Lung (tissue), 12 donors: Measurements from ENCODE around the gene USP31. TPM values are rescaled to one million over a fixed set of nuclear protein-coding genes. Genes with fewer than 3 reads are reported as not detected.

ENCODE experiments used
- ATAC-seq: fragments of 200-7000 bp; cut with Tn5 transposase; one replicate; pipeline ENCODE4 v1.9.1; 2020; ENCODE audit warnings: moderate number of reproducible peaks; ENCODE audit not compliant: insufficient read depth, low FRiP score
- DNase-seq, 3 donors: peaks; one replicate each; pipeline ENCODE4 v3.0.0-alpha.2; 2013 to 2017
- H3K27ac ChIP-seq, 2 donors: one replicate each; pipeline ENCODE4 v1.5.1; 2013; ENCODE audit warnings: mild to moderate bottlenecking in 2 of 2, moderate library complexity in 2 of 2, control low read depth in 1 of 2, inconsistent platforms in 1 of 2, low read depth in 1 of 2, low read length in 1 of 2
- H3K27me3 ChIP-seq, 3 donors: one replicate each; pipeline ENCODE4 v1.5.1; 2013; ENCODE audit warnings: low read length in 2 of 3; ENCODE audit not compliant: control insufficient read depth in 3 of 3, insufficient read depth in 3 of 3
- H3K36me3 ChIP-seq, 4 donors: one replicate each; pipeline ENCODE4 v1.5.1; 2013; ENCODE audit warnings: low read length in 4 of 4, mild to moderate bottlenecking in 1 of 4, moderate library complexity in 1 of 4; ENCODE audit not compliant: control insufficient read depth in 4 of 4, insufficient read depth in 4 of 4
- H3K4me1 ChIP-seq, 5 donors: one replicate each; pipeline ENCODE4 v1.5.1; 2013; ENCODE audit warnings: low read length in 5 of 5, mild to moderate bottlenecking in 2 of 5, moderate library complexity in 1 of 5; ENCODE audit not compliant: control insufficient read depth in 5 of 5, insufficient read depth in 5 of 5
- H3K4me3 ChIP-seq: one replicate; pipeline ENCODE4 v1.5.1; 2013; ENCODE audit warnings: mild to moderate bottlenecking, control low read depth, moderate library complexity
- H3K9ac ChIP-seq, 2 donors: one replicate each; pipeline ENCODE4 v1.5.1; 2013; ENCODE audit warnings: low read length in 2 of 2, control low read depth in 1 of 2; ENCODE audit not compliant: insufficient read depth in 1 of 2
- H3K9me3 ChIP-seq, 4 donors: one replicate each; pipeline ENCODE4 v1.5.1; 2013; ENCODE audit warnings: low read length in 3 of 4, mild to moderate bottlenecking in 1 of 4, moderate library complexity in 1 of 4; ENCODE audit not compliant: control insufficient read depth in 4 of 4, insufficient read depth in 3 of 4
- CTCF ChIP-seq: IDR thresholded peaks from 2 replicates; pipeline ENCODE4 v1.5.1; 2012; ENCODE audit warnings: mild to moderate bottlenecking; ENCODE audit errors: control extremely low read depth, extremely low read depth
- WGBS, 2 donors: extraction: QIAGEN DNeasy Blood & Tissue Kit; methylation state at CpG; one replicate each; pipeline ENCODE4 v1.1.7; 2013; 5-methylcytosine and 5-hydroxymethylcytosine counted together
- polyA plus RNA-seq, 2 donors: library from polyadenylated mRNA; stranded (reverse); fragments of 200-250 nt; gene quantifications; one replicate each; pipeline ENCODE4 v1.2.1, GENCODE V29; 2013
- total RNA-seq, 2 donors: library from RNA; depleted of rRNA in 1 of 2; stranded (reverse); fragments of >200 nt in 1 of 2; gene quantifications; one replicate each; pipeline ENCODE4 v1.2.1, GENCODE V29; 2014 to 2021
- donor health status: control.
- donor health status: control.
- donor health status: Bipolar disorder and iron deficiency.
- donor health status: healthy.
- donor health status: DM: yes; HTN: yes; CAD: no.

Gene USP31
- total and polyA plus RNA-seq, 4 donors = 3.4 to 26.3 (median 10.0) TPM

- H3K4me3 ChIP-seq = no peak overlapping the region
- H3K9ac ChIP-seq = no peak overlapping the region
- no peaks in the 10 kb centered on the region for H3K27me3 ChIP-seq
- ATAC-seq (no peak), DNase-seq (no peak)
- no peaks in the 10 kb centered on the region for H3K9me3 ChIP-seq
- no peak for TF ChIP-seq CTCF
- peak overlapping the region; percentile 33 to 94 for H3K27ac ChIP-seq
- 48 to 65% methylated on average over 1 of the region's 1 CpG for WGBS, 2 donors
- H3K36me3 ChIP-seq = no peaks in the 10 kb centered on the region
- H3K4me1 ChIP-seq = peaks cover 4 to 32% (median 16%) of the 10 kb centered on the region in 5 donors
Observed at GRCh38 chr16:23131436-23131835, 17.8 kb downstream of the USP31 start.

- DNase-seq (no peak), ATAC-seq (no peak)
- H3K4me3 ChIP-seq = no peak overlapping the region
- H3K36me3 ChIP-seq = no peaks in the 10 kb centered on the region
- H3K9ac ChIP-seq = no peak overlapping the region
- WGBS, 2 donors = 69 to 70% methylated on average over 3 of the region's 3 CpGs
- TF ChIP-seq CTCF = no peak
- H3K9me3 ChIP-seq = no peaks in the 10 kb centered on the region
- no peaks in the 10 kb centered on the region for H3K27me3 ChIP-seq
- peak overlapping the region; percentile 40 to 94 for H3K27ac ChIP-seq
- peaks cover 4 to 32% (median 16%) of the 10 kb centered on the region in 5 donors for H3K4me1 ChIP-seq
Observed at GRCh38 chr16:23131036-23131435, 18.2 kb downstream of the USP31 start.

- no peak overlapping the region for H3K4me3 ChIP-seq
- no peak overlapping the region for H3K9ac ChIP-seq
- no peaks in the 10 kb centered on the region for H3K27me3 ChIP-seq
- ATAC-seq = no peak
- no peak for DNase-seq
- peaks cover 4 to 39% (median 19%) of the 10 kb centered on the region in 5 donors for H3K4me1 ChIP-seq
- no peaks in the 10 kb centered on the region for H3K9me3 ChIP-seq
- H3K36me3 ChIP-seq = no peaks in the 10 kb centered on the region
- no peak for TF ChIP-seq CTCF
- peak overlapping the region in 1 of 2 donors; percentile 33 for H3K27ac ChIP-seq
- 45 to 52% methylated on average over 1 of the region's 1 CpG for WGBS, 2 donors
Observed at GRCh38 chr16:23129686-23130085, 19.6 kb downstream of the USP31 start.

- no peak overlapping the region for H3K9ac ChIP-seq
- H3K27me3 ChIP-seq = no peaks in the 10 kb centered on the region
- H3K9me3 ChIP-seq = no peaks in the 10 kb centered on the region
- H3K36me3 ChIP-seq = no peaks in the 10 kb centered on the region
- WGBS, 2 donors = 88 to 90% methylated on average over 5 of the region's 5 CpGs
- TF ChIP-seq CTCF = no peak
- H3K27ac ChIP-seq = peak overlapping the region in 1 of 2 donors; percentile 46
- no peak overlapping the region for H3K4me3 ChIP-seq
- no peak for DNase-seq
- peaks cover 0 to 33% (median 16%) of the 10 kb centered on the region in 5 donors for H3K4me1 ChIP-seq
- ATAC-seq = no peak
Observed at GRCh38 chr16:23128056-23128455, 21.2 kb downstream of the USP31 start.
